Activated gamma-delta T cell treated with Interleukin-2 at 50 U/mL for 16 hours (primary cell): ENCODE data around the gene PKD2.

ENCODE experiments used
- DNase-seq: peaks from one replicate; pipeline ENCODE4 v3.0.0-alpha.2; 2020

Gene PKD2

DNA sequence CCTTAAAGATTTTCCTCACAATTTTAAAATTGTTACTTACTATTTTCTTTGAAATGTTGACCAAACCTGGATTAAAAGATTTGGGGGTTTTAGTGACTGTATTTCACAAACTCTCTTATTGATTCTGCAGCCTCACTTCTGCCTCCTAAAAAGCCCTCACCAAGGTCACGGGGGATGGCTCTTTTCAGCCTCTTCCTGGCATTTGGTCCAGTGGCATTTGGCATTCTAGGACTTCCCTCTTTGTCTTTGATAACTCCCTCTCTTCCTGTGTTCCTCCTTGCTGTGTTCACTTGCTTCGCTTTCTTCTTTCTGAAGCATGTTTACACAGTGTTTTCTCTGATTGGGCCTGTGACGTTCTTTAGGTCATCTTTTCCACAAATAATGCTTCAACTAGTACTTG lies 21.5 kb downstream of the PKD2 start:
- DNase-seq: no peak

GRCh38 chr4:88029556-88029955 lies 22.1 kb downstream of the PKD2 start:
- no peak for DNase-seq

DNA sequence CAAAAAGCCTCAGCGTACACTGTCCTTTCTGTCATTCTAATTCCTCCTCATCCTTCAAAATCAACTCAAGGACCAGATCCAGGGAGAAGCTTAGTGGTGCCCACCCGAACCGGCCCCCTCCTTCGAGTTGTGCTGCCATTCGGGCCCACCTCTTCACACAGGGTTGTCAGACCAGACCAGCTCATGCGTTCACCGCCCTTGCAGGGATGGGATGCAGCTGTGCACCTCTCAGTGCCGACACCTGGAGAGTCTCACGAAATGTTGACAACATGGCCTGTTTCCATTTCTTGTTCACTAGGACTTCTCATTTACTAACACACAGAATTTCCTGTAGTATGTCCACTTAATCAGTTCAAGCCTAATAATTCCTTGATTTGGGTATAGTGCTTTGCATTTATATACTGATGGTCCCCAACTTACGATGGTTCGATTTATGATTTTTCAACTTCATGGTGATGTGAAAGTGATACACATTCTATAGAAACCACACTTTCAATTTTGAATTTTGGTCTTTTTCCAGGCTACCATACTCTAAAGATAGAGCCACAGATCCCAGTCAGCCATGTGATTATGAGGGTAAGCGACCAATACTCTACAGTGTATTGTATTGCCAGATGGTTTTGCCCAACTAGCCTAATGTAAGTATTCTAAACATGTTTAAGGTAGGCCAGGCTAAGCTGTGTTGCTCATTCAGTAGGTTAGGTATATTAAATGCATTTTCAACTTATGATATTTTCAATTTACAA lies 23.3 kb downstream of the PKD2 start:
- DNase-seq: no peak

GRCh38 chr4:88033309-88033708 lies 25.9 kb downstream of the PKD2 start:
- peak; percentile 30 for DNase-seq

DNA sequence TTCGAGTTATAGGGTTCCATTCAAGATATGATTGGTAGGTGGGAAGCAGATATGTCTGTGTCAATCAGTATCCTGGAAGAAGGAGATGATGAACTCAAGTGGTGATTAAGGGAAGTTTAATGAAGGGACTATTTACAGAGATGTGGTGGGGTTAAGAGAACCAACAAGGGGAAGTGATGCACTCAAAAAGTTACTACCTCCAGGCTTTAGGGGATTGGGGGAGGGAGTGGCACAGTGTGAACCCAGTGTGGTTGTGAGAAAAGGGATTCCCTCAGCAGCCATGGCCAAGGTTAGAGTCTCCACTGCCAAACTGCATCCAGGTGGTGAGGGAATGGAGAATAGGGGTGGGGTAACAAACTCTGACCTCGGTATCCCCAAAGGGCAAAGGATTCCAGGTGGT lies 27.9 kb downstream of the PKD2 start:
- DNase-seq: no peak

DNA sequence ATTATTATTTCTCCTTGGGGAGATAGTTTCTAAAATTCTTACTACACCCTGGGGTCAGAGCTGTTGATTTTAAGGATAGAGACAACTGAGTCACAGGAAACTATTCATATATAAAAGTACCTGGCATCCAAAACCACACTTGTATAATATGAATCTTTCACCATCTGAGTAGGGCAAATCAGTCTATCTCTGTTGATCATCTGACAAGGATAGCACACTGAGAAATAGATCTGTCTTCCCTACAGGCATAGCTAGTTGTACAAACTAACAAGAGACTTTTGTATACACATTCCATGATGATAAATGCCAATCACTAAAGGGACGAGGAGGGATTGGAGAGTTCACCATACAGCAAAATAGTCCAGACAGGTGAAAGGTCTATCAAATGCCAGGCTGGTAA lies 30.0 kb downstream of the PKD2 start:
- DNase-seq: no peak

GRCh38 chr4:88037936-88038335 lies 30.5 kb downstream of the PKD2 start:
- DNase-seq: no peak

DNA sequence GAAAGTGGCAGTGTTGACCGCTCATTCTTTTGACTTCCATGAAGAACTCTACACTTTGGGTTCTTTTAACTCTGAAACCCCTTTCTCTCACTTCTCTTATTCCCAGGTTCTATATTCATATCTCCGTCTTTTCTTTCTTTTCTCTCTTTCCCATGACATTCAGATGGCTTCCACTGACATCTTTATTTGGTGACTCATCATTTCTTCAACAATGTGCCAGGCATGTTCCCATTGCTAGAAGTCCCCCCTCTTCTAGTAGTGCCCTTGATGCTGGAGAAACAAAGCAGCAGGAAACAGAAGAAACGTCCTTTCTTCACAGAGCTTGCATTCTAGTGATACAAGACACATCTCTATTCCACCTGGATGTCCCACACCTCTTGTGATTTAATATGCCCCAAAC lies 33.3 kb downstream of the PKD2 start:
- DNase-seq: no peak

DNA sequence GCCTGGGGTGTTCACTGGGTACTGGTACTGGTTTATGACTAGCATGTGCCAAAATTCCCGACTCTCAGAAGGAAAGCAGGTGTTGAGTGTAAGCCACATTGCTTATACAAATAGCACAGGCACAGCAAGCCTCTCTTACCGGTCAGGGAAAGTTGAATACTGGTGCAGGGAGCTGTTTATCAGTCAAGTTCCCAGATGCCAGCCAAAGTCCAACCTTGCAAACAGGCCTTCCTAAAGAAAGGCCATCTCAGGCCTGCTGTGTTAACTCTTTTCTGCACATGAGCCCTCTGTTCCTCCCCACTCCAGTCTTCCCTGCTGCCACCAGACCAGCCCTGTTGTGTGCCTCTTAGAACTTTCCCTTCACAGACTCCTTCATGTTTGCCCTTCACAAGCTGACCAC lies 34.2 kb downstream of the PKD2 start:
- DNase-seq: no peak

- DNase-seq: no peak
Observed at GRCh38 chr4:88043001-88043400, 35.6 kb downstream of the PKD2 start.

DNA sequence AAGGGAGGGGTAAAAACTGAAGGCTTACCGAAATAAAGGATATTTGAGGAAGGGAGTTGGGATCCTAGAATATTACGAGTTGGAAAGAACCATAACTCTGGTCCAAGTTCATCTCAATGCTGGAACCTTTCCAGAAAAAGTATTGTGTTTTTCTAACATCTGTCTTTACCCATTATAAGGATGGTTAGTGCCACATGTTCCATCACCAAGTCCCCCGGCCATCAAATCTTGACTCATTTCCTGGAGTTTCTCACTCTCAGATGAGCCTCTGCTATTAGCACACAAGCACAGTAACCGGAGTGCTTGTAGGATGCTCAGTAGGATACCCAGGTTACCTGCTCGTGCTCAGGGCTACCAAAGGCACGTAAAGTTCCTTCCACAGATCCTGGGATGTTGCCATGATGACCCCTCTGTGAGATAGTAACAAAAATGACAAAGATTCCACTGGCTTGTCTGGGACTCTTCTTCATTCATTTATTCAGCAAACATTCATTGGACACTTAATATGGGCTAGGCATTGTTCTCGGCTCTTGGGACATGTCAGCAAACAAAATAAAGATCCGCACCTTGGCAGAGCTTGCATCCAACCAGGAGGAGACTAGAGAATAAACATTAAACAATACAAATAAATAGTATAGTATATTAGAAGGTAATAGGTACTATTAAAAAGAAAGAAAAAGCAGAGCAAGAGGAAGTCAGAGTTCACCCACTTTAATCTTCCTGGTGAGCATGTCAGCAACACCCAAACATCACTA lies 36.3 kb downstream of the PKD2 start:
- no peak for DNase-seq

DNA sequence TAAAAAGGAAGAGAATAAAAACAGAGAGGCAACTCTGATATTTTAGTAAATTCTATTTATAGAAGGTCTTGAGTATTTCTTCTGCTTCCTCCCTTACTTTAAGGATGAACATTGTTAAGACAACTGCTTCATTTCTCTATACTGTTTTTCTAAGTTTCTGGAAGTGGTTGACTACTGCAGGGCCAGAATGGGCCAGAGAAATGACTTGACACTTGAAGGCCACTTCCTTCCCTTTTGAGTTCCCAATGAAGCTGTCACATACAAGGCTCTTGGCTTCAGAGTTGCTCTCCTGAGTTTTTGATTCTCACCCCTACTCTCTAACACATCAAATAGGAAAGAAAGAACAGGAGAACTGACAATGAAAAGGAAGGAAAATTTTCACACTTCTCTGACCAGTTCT lies 37.6 kb downstream of the PKD2 start:
- DNase-seq: no peak

GRCh38 chr4:88054229-88054628 lies 46.8 kb downstream of the PKD2 start:
- DNase-seq: no peak

GRCh38 chr4:88054901-88055300 lies 47.5 kb downstream of the PKD2 start:
- no peak for DNase-seq

DNA sequence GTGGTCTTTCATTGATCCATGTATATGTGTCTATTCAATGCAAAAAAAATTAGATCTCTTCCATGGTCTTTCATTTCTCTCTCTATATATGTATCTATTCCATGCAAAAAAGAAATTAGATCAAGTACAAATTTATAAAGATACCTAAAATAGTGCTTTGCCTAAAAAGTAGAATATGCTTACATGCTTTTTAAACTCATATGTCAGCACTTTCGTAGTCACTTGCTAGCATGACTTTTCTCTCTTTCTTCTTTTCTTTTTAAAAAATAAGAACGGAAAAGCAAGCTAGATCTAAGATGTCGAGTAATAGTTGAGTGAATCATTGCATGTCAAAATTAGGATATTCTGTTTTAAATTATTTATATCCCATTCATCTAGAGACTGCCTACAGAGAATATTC lies 50.9 kb downstream of the PKD2 start:
- DNase-seq: no peak

- no peak for DNase-seq
Observed at GRCh38 chr4:88059766-88060165, 52.3 kb downstream of the PKD2 start.

DNA sequence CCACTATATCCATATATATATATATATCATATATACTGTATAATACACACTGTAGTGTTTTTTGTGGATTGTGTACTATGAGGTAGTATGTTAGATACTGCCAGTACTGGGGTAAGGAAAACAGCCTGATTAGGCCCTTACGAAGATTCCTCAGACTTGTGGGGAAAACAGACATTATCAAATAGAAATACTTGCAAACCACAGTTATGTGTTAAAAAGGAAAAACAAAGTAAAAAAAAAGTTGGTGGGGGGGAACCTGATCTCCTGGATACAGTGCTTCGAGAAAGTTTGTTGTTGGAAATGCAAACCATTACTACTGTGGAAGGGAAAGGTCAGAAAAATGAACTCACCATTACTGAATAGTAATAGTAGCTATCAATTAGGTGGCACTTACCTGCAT lies 53.0 kb downstream of the PKD2 start:
- no peak for DNase-seq

- no peak for DNase-seq
Observed at GRCh38 chr4:88062311-88062710, 54.9 kb downstream of the PKD2 start.

DNA sequence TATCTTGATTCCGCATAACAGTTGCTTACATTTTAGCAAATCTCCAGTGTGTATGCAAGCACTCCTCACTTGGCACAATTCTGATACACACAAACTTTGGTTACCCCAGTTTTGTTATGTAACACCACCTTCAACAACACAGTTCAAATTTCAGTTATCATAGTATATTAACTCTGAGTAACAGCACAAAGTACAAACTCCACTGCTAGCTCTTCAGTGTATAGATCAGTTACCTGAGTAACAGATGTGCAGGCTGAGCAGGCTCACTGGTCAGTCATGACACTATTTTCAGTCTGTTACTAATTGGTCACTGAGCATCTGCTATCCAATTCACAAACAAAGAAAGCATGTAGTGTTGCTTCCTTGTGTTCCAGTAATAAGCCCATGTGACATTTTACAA lies 55.4 kb downstream of the PKD2 start:
- DNase-seq: no peak

GRCh38 chr4:88063634-88064296 lies 56.3 kb downstream of the PKD2 start:
- DNase-seq: no peak

- DNase-seq: no peak
Observed at GRCh38 chr4:88064410-88064809, 57.0 kb downstream of the PKD2 start.

- DNase-seq: no peak
Observed at GRCh38 chr4:88070031-88070430, 62.6 kb downstream of the PKD2 start.

DNA sequence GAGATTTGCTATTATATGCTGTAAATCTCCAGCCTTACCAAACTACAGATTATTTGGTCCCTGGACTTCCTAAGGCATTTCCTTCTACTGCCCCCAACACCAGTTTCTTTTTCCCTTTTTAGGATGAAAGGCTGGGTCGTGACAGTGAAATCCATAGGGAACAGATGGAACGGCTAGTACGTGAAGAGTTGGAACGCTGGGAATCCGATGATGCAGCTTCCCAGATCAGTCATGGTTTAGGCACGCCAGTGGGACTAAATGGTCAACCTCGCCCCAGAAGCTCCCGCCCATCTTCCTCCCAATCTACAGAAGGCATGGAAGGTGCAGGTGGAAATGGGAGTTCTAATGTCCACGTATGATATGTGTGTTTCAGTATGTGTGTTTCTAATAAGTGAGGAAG lies 67.9 kb downstream of the PKD2 start:
- no peak for DNase-seq

- DNase-seq: no peak
Observed at GRCh38 chr4:88077911-88078524, 70.6 kb downstream of the PKD2 start.
